Measurements from ENCODE around the gene HDGFL1.

HDGFL1 gene
- 0 reads per million in 4 donors for total RNA-seq

- no peak for DNase-seq
These were observed at the start of gene HDGFL1 for GRCh38 chr6:22569281-22570184. HDGFL1 (plus strand) TSS chr6:22569566; CDS start chr6:22569576, 10 bp downstream.

GRCh38 chr6:22521035-22521434 lies 48.3 kb upstream of the HDGFL1 start:
- DNase-seq, result no peak

GRCh38 chr6:22526736-22527135 lies 42.6 kb upstream of the HDGFL1 start:
- no peak for DNase-seq

- no peak for DNase-seq
These were observed 39.5 kb upstream of the HDGFL1 start for GRCh38 chr6:22529866-22530265.

GRCh38 chr6:22530506-22530905 lies 38.9 kb upstream of the HDGFL1 start:
- DNase-seq, result no peak

GRCh38 chr6:22536122-22536521 lies 33.2 kb upstream of the HDGFL1 start:
- DNase-seq, result no peak

- no peak for DNase-seq
These were observed 24.9 kb upstream of the HDGFL1 start for GRCh38 chr6:22544476-22544875.

GRCh38 chr6:22545051-22545450 lies 24.3 kb upstream of the HDGFL1 start:
- no peak for DNase-seq

- no peak for DNase-seq
These were observed 23.1 kb upstream of the HDGFL1 start for GRCh38 chr6:22546236-22546635.

- DNase-seq, result no peak
These were observed 18.2 kb upstream of the HDGFL1 start for GRCh38 chr6:22550971-22551670.

- no peak for DNase-seq
These were observed 13.1 kb upstream of the HDGFL1 start for GRCh38 chr6:22556266-22556665.

GRCh38 chr6:22557007-22557406 lies 12.4 kb upstream of the HDGFL1 start:
- no peak for DNase-seq

GRCh38 chr6:22558288-22558882 lies 11.0 kb upstream of the HDGFL1 start:
- no peak for DNase-seq

GRCh38 chr6:22568854-22569253 lies 512 bp upstream of the HDGFL1 start:
- DNase-seq, result no peak

- DNase-seq, result no peak
These were observed 802 bp downstream of the HDGFL1 start for GRCh38 chr6:22570185-22570551.

- DNase-seq, result no peak
These were observed 5.8 kb downstream of the HDGFL1 start for GRCh38 chr6:22575190-22575589.

GRCh38 chr6:22579439-22579838 lies 10.1 kb downstream of the HDGFL1 start:
- DNase-seq, result no peak

- DNase-seq, result no peak
These were observed 11.0 kb downstream of the HDGFL1 start for GRCh38 chr6:22580337-22580736.

GRCh38 chr6:22582417-22583205 lies 13.2 kb downstream of the HDGFL1 start:
- DNase-seq, result no peak

GRCh38 chr6:22583230-22583629 lies 13.9 kb downstream of the HDGFL1 start:
- DNase-seq, result no peak

GRCh38 chr6:22583927-22584326 lies 14.6 kb downstream of the HDGFL1 start:
- DNase-seq, result no peak

- DNase-seq, result no peak
These were observed 19.8 kb downstream of the HDGFL1 start for GRCh38 chr6:22589118-22589517.

- no peak for DNase-seq
These were observed 21.1 kb downstream of the HDGFL1 start for GRCh38 chr6:22590423-22590822.

Data from T-helper 1 cell (primary cell).